GM10248 (cell line): Measurements from ENCODE around the gene PRDX4.
"Not testable (repeated sequence)": the region's sequence is repeated elsewhere in the genome, so short reads cannot be mapped to it uniquely, and the experiment has no call there.

ENCODE experiments used
- CTCF ChIA-PET: fragments of 300-600 bp; sonication (Branson Sonifier 250); formaldehyde crosslinking; extraction: SDS; loops from one replicate; lab custom pipeline; 2021; ENCODE audit warnings: antibody characterized with exemption; lab: Yijun Ruan, JAX
- POLR2A ChIA-PET: fragments of 350-650 bp; sonication (Branson Sonifier 250); formaldehyde crosslinking; extraction: SDS; loops from one replicate; lab custom pipeline; 2020; ENCODE audit warnings: antibody characterized with exemption; lab: Yijun Ruan, JAX
- DNase-seq: peaks from one replicate; pipeline ENCODE4 v3.0.0; 2012; ENCODE audit errors: extremely low spot score
- CTCF ChIP-seq: IDR thresholded peaks from 2 replicates; pipeline ENCODE4 v1.5.1; 2012; ENCODE audit warnings: mild to moderate bottlenecking, low read depth; ENCODE audit errors: extremely low read depth, missing control alignments, control extremely low read depth

The PRDX4 gene

DNA sequence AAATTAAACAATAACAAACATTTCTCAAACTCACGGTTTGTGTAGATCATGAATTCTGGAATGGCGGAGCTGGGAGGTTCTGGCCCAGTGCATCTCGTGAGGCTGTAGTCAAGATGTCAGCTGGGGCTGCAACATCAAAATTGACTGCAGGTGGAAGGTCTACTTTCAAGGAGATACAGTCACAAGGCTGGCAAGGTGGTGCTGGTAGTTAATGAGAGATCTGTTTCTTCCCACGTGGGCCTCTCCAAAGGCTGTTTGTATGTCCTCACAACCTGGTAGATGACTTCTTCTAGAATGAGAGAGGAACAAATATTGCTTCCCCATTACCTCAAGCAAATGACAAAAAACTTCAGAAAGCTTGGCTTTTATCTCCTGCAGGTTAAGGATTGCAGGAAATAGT, 8.0 kb upstream of the PRDX4 start:
- DNase-seq = no peak
- POLR2A ChIA-PET = no interaction called here
- CTCF ChIA-PET = no interaction called here
- no peak for TF ChIP-seq CTCF

DNA sequence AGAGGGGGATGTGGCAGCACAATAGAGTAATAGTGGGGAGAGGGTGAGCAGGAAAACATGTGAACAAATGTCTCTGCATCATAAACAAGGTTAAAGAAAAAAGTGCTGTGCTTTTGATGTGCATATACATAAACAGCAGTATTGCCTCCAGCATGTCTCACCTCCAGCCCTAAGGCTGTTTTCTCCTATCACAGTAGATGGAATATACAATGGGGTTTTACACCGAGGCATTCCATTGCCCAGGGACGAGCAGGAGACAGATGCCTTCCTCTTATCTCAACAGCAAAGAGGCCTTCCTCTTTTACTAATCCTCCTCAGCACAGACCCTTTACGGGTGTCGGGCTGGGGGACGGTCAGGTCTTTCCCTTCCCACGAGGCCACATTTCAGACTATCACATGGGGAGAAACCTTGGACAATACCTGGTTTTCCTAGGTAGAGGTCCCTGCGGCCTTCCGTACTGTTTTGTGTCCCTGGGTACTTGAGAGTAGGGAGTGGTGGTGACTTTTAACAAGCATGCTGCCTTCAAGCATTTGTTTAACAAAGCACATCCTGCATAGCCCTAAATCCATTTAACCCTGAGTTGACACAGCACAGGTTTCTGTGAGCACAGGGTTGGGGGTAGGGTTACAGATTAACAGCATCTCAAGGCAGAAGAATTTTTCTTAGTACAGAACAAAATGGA, 7.1 kb upstream of the PRDX4 start:
- POLR2A ChIA-PET, CTCF ChIA-PET: not testable (repeated sequence)

GRCh38 chrX:23660766-23661132, 6.5 kb upstream of the PRDX4 start:
- ChIA-PET POLR2A (no interaction called here), CTCF (no interaction called here)
- no peak for DNase-seq
- TF ChIP-seq CTCF = no peak

More for the DNA sequence above, 7.1 kb upstream of the PRDX4 start:
- not testable (repeated sequence) for DNase-seq

GRCh38 chrX:23661671-23662070, 5.6 kb upstream of the PRDX4 start:
- TF ChIP-seq CTCF = no peak
- ChIA-PET POLR2A (no interaction called here), CTCF (no interaction called here)
- DNase-seq = no peak

- no peak for DNase-seq
- POLR2A ChIA-PET = no interaction called here
- CTCF ChIA-PET = no interaction called here
Observed at GRCh38 chrX:23662187-23662586, 5.1 kb upstream of the PRDX4 start.

GRCh38 chrX:23662853-23663252, 4.4 kb upstream of the PRDX4 start:
- POLR2A ChIA-PET = no interaction called here
- TF ChIP-seq CTCF = no peak
- CTCF ChIA-PET = no interaction called here
- peak; percentile 26 for DNase-seq

More at GRCh38 chrX:23662187-23662586, 5.1 kb upstream of the PRDX4 start:
- no peak for TF ChIP-seq CTCF

GRCh38 chrX:23664496-23664895, 2.8 kb upstream of the PRDX4 start:
- ChIA-PET POLR2A (no interaction called here), CTCF (interaction anchor here (1.3 kb wide), 1 partner anchor 8 kb away, joined by 4 read pairs; no protein-coding TSS in a partner anchor)
- TF ChIP-seq CTCF = no peak
- DNase-seq = no peak
